CD4-positive, alpha-beta T cell (primary cell): Measurements from ENCODE around the gene MEDAG. TPM values are rescaled to one million over a fixed set of nuclear protein-coding genes. Genes with fewer than 3 reads are reported as not detected.

ENCODE experiments used
- ATAC-seq: fragments of 200-7000 bp; cut with Tn5 transposase; one replicate; pipeline ENCODE4 v1.10.0; 2022; ENCODE audit warnings: mild to moderate bottlenecking; ENCODE audit not compliant: poor library complexity
- CTCF ChIA-PET: fragments of 350-600 bp; sonication (Branson Sonifier 250); formaldehyde crosslinking; loops from one replicate; lab custom pipeline; 2021; ENCODE audit warnings: antibody characterized with exemption, inconsistent platforms; lab: Charles Lee
- POLR2A ChIA-PET: fragments of 350-600 bp; sonication (Branson Sonifier 250); formaldehyde crosslinking; loops from one replicate; lab custom pipeline; 2021; ENCODE audit warnings: antibody characterized with exemption, inconsistent platforms; lab: Charles Lee
- DNase-seq, 14 experiments: peaks; one replicate each; pipeline ENCODE4 v3.0.0-alpha.2; 2013 to 2020; ENCODE audit warnings: mixed read lengths in 2 of 14
- H3K27ac ChIP-seq, 2 donors: one replicate each; pipeline versions ENCODE4 v1.5.1 to v1.7.0; 2013; ENCODE audit warnings: low read length in 2 of 2, low read depth in 1 of 2, mild to moderate bottlenecking in 1 of 2
- H3K27me3 ChIP-seq, 2 experiments: 1 replicate in 1 of 2; 2 replicates in 1 of 2; pipeline versions ENCODE4 v1.6.1 to v1.7.0; 2013; ENCODE audit warnings: low read length in 2 of 2, control low read depth in 1 of 2, mild to moderate bottlenecking in 1 of 2, moderate library complexity in 1 of 2; ENCODE audit not compliant: insufficient read depth in 2 of 2, control insufficient read depth in 1 of 2
- H3K36me3 ChIP-seq: one replicate; pipeline ENCODE4 v1.6.1; 2013; ENCODE audit warnings: low read length, control low read depth; ENCODE audit not compliant: insufficient read depth
- H3K4me1 ChIP-seq: one replicate; pipeline ENCODE4 v1.6.1; 2013; ENCODE audit warnings: low read length, control low read depth; ENCODE audit not compliant: insufficient read depth
- H3K4me3 ChIP-seq: one replicate; pipeline ENCODE4 v1.5.1; 2013; ENCODE audit warnings: mild to moderate bottlenecking, low read length, moderate library complexity
- H3K9me3 ChIP-seq, 2 experiments: 1 replicate in 1 of 2; 2 replicates in 1 of 2; pipeline versions ENCODE4 v1.6.1 to v1.7.0; 2013; ENCODE audit warnings: low read length in 2 of 2, mild to moderate bottlenecking in 2 of 2, control low read depth in 1 of 2, moderate library complexity in 1 of 2; ENCODE audit not compliant: control insufficient read depth in 1 of 2, insufficient read depth in 1 of 2
- H3K27ac Mint-ChIP-seq: one replicate; pipeline ENCODE4 v1.8.0; 2020; ENCODE audit warnings: mixed read lengths
- H3K27me3 Mint-ChIP-seq: one replicate; pipeline ENCODE4 v1.8.0; 2021; ENCODE audit warnings: mixed read lengths
- H3K36me3 Mint-ChIP-seq: one replicate; pipeline ENCODE4 v1.8.0; 2021; ENCODE audit warnings: low read depth, mixed read lengths
- H3K4me1 Mint-ChIP-seq: one replicate; pipeline ENCODE4 v1.8.0; 2021; ENCODE audit warnings: low read depth, mixed read lengths
- H3K4me3 Mint-ChIP-seq: one replicate; pipeline ENCODE4 v1.8.0; 2020; ENCODE audit warnings: mild to moderate bottlenecking, mixed read lengths
- H3K9me3 Mint-ChIP-seq: one replicate; pipeline ENCODE4 v1.8.0; 2020; ENCODE audit warnings: mixed read lengths
- CTCF ChIP-seq: fragments of 200-600 bp; IDR thresholded peaks from one replicate; pipeline ENCODE4 v1.8.0; 2022; ENCODE audit warnings: antibody characterized with exemption, mild to moderate bottlenecking
- intact Hi-C, 2 experiments: fragments of 100-400 bp; cut with DNase I in 1 of 2; cut with micrococcal nuclease in 1 of 2; formaldehyde crosslinking; loops; one replicate each; pipeline versions ENCODE4 v1.15.1 to v1.9.0; 2023 to 2025; cut with DNase I, micrococcal nuclease
- total RNA-seq, 174 experiments: library from RNA in 2 of 174; stranded (reverse) in 2 of 174; gene quantifications; one replicate each; pipeline ENCODE4 v1.2.3 and lab custom pipeline; 2021 to 2026

MEDAG gene
- total RNA-seq, 2 experiments from 2014 or later = not detected

GRCh38 chr13:30968846-30969245 is 62.8 kb downstream of the MEDAG start:
- Histone ChIP-seq H3K9me3 (no peaks in the 10 kb centered on the region), H3K36me3 (no peaks in the 10 kb centered on the region), H3K4me1 (no peaks in the 10 kb centered on the region), H3K27ac (no peak overlapping the region), H3K27me3 (peaks cover 7 to 21% of the 10 kb centered on the region in 2 experiments), H3K4me3 (no peak overlapping the region)
- no peak for DNase-seq
- Mint-ChIP-seq H3K36me3 (no peaks in the 10 kb centered on the region), H3K9me3 (no peaks in the 10 kb centered on the region), H3K4me3 (no peak overlapping the region), H3K4me1 (no peaks in the 10 kb centered on the region), H3K27me3 (peaks cover 72% of the 10 kb centered on the region), H3K27ac (no peak overlapping the region)
- CTCF ChIA-PET = interaction anchor here (0.7 kb wide), 1 partner anchor 827 kb away, joined by 3 read pairs; no protein-coding TSS in a partner anchor
- intact Hi-C loops = no loop called here
- TF ChIP-seq CTCF = no peak
- POLR2A ChIA-PET = no interaction called here
- no peak for ATAC-seq

- ChIA-PET CTCF (no interaction called here), POLR2A (no interaction called here)
- Histone ChIP-seq H3K4me3 (no peak overlapping the region), H3K9me3 (no peaks in the 10 kb centered on the region), H3K36me3 (no peaks in the 10 kb centered on the region), H3K4me1 (no peaks in the 10 kb centered on the region), H3K27ac (no peak overlapping the region), H3K27me3 (peaks cover 7 to 10% of the 10 kb centered on the region in 2 experiments)
- Mint-ChIP-seq H3K36me3 (no peaks in the 10 kb centered on the region), H3K27ac (no peak overlapping the region), H3K4me1 (no peaks in the 10 kb centered on the region), H3K27me3 (peaks cover 59% of the 10 kb centered on the region), H3K4me3 (no peak overlapping the region), H3K9me3 (no peaks in the 10 kb centered on the region)
- intact Hi-C loops = no loop called here
- DNase-seq = no peak
- no peak for TF ChIP-seq CTCF
- ATAC-seq = no peak
Measured at GRCh38 chr13:30971575-30971974, 65.5 kb downstream of the MEDAG start.

GRCh38 chr13:30972888-30973377 is 66.9 kb downstream of the MEDAG start:
- no peak for TF ChIP-seq CTCF
- intact Hi-C loops = no loop called here
- Mint-ChIP-seq H3K4me1 (no peaks in the 10 kb centered on the region), H3K4me3 (no peak overlapping the region), H3K27ac (no peak overlapping the region), H3K27me3 (peaks cover 52% of the 10 kb centered on the region), H3K36me3 (no peaks in the 10 kb centered on the region), H3K9me3 (no peaks in the 10 kb centered on the region)
- H3K36me3 ChIP-seq = no peaks in the 10 kb centered on the region
- DNase-seq = no peak
- no peak overlapping the region for H3K27ac ChIP-seq
- no peak overlapping the region for H3K4me3 ChIP-seq
- H3K9me3 ChIP-seq = no peaks in the 10 kb centered on the region
- H3K4me1 ChIP-seq = no peaks in the 10 kb centered on the region
- no peak for ATAC-seq
- POLR2A ChIA-PET = no interaction called here
- CTCF ChIA-PET = no interaction called here
- peaks cover 5 to 6% of the 10 kb centered on the region in 2 experiments for H3K27me3 ChIP-seq
